Measurements from ENCODE around the gene CD81.

- no peak for TF ChIP-seq CTCF (IDR thresholded peaks at IDR 0.05; ENCODE audit: low read depth, low read length)
- no peak for TF ChIP-seq POLR2A (IDR thresholded peaks at IDR 0.05; ENCODE audit: extremely low read depth, insufficient read length)
Observed at GRCh38 chr11:2421226-2421994, 44.3 kb downstream of the CD81 start.
